ENCODE results near the gene NLRP6.
A peak's percentile ranks its signal among the peaks of the same experiment; 100 is the strongest.
"Not testable (repeated sequence)": the region's sequence is repeated elsewhere in the genome, so short reads cannot be mapped to it uniquely, and the experiment has no call there.

NLRP6 gene

GRCh38 chr11:294780-295179 lies 16.6 kb downstream of the NLRP6 start:
- DNase-seq = no peak

- DNase-seq = no peak
Measured at GRCh38 chr11:295351-296170, 17.4 kb downstream of the NLRP6 start.

GRCh38 chr11:296171-297050 lies 18.2 kb downstream of the NLRP6 start:
- no peak for DNase-seq

- DNase-seq = no peak
Measured at GRCh38 chr11:297051-297585, 18.9 kb downstream of the NLRP6 start.

- DNase-seq = no peak
Measured at GRCh38 chr11:297586-298405, 19.6 kb downstream of the NLRP6 start.

GRCh38 chr11:298406-299065 lies 20.3 kb downstream of the NLRP6 start:
- DNase-seq = no peak

- no peak for DNase-seq
Measured at GRCh38 chr11:299081-299891, 21.1 kb downstream of the NLRP6 start, which contains the start of gene IFITM5. Gene IFITM5 (minus strand): TSS chr11:299526. CDS start chr11:299490, 36 bp downstream.

- DNase-seq = no peak
Measured at GRCh38 chr11:299951-300735, 21.9 kb downstream of the NLRP6 start.

- no peak for DNase-seq
Measured at GRCh38 chr11:303363-303762, 25.2 kb downstream of the NLRP6 start.

GRCh38 chr11:304061-304506 lies 25.9 kb downstream of the NLRP6 start:
- no peak for DNase-seq

- DNase-seq = peak; percentile 62
Measured at GRCh38 chr11:304915-305843, 27.0 kb downstream of the NLRP6 start.

GRCh38 chr11:305844-306211 lies 27.6 kb downstream of the NLRP6 start:
- no peak for DNase-seq

- DNase-seq = no peak
Measured at GRCh38 chr11:306645-307371, 28.6 kb downstream of the NLRP6 start.

- DNase-seq = peak; percentile 47
Measured at GRCh38 chr11:307766-308708, 29.8 kb downstream of the NLRP6 start, which contains the start of gene IFITM2. Gene IFITM2 (plus strand): TSS chr11:307816. CDS start chr11:308193, 377 bp downstream.

- DNase-seq = not testable (repeated sequence)
Measured at GRCh38 chr11:308740-309665, 30.8 kb downstream of the NLRP6 start.

Measured in activated naive CD4-positive, alpha-beta T cell treated with Interleukin-2 at 50 U/mL for 16 hours (primary cell).